CD4-positive, alpha-beta T cell treated with Interferon gamma for 1 hour (primary cell): ENCODE data around the gene DUSP5.
A peak's percentile ranks its signal among the peaks of the same experiment; 100 is the strongest.

Source experiments
- DNase-seq: peaks from one replicate; pipeline ENCODE4 v3.0.0-alpha.2; 2020

The DUSP5 gene

DNA sequence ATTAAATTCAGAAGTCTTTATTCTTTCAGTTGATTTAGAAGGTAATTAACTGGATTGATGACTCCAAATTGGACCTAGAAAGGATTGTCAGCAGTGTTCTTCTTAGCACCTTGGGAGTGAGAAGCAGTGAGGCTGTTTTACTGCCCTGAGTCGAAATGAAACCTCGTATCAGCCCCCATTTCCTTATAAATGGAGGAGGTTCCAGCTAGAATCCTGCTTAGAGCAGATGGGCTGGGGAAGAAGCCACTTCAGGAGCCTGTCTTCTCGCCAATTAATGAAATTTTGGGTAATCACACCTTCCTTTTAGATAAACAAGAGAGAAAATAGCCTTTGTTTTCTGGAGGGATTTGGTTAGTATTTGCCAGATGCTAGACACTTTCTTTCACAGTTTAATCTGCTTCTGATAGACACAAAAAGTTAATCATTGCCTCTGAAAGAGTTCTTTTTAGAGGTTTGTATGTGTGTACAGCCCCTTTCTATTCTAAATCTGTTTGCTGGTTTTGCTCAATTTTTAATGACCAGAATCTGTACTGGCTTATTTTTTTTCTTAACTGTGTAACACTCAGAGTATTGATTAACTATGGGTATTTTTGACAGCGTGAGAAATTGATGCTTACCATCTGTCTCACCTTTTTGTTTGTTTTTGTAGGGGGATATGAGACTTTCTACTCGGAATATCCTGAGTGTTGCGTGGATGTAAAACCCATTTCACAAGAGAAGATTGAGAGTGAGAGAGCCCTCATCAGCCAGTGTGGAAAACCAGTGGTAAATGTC lies 4.6 kb downstream of the DUSP5 start:
- DNase-seq: no peak

DNA sequence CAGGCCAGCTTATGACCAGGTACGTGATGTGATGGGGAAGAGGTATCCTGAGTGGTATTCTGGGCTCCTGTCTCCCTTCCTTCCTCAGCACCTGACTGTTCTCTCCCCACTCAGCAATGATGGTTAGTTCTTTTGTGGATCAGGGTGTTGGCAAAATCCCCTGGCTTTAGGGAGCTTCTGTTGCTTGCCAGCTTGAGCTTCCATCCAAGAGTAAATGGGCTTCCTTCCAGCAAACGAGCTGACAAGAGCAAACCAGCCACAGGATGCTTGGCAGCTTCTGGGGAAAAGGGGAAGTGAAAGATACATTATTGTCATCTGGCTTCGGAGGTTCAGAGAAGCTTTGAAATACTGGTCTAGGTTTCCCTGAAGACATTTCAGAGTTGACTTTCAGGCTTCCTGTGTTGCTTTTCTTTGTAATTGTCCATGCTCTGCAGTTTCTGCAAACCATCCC lies 5.2 kb downstream of the DUSP5 start:
- peak; percentile 61 for DNase-seq

DNA sequence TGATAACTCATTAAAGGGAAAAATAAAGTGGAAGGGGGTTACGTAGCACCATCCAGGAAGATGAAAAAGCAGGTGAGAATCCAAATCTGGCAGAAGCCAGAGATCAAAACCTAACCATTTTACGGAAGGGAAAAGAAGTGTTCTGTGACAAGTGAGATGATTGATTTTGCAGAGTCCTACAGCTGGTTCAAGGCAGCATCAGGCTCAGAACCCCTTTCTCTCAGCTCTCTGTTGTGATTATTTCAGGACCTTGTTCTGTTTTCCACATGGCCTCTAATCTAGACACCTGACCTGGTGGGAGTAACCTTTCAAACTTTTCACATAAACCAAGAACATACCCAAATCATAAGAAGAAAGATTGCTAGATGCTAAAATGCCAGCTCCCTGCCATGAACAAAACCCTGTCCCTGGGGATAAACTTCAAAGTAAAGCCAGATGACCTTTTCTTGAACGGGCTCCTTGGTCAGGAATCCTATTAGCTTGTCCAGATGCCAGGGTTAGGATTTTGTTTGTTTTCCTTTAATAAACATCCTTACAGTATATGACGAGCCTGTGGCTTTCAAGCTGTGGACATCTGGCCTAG lies 5.9 kb downstream of the DUSP5 start:
- no peak for DNase-seq

DNA sequence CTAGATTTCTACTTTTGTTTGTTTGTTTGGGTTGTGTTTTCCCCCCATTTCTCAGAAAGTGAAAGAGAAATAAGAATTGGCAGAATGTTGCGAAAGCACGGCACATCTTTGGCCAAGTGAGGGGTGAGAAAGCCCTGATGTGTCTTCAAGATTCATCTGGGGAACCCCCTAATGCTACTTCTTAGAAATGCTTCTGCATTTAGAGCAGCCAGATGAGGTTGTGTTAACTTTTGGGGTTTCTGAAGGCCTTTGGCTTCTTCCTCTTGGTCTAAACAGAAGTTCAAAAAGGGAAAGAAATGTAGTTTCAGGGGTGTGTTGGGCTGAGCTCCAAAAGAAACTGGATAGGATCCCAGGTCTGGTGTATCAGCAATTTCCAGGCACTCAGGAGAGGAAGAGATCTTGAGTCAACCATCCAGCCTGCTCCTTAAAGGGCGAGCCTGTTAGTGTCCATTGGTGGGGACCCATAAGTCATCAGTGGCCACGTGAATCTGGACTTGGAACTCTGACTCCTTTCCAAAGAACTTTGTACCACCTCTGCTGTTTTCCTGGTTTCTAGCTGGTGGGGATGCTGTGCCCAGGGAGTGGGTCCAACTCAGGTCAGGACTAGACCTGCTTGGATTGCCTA lies 6.5 kb downstream of the DUSP5 start:
- peak; percentile 81 for DNase-seq

DNA sequence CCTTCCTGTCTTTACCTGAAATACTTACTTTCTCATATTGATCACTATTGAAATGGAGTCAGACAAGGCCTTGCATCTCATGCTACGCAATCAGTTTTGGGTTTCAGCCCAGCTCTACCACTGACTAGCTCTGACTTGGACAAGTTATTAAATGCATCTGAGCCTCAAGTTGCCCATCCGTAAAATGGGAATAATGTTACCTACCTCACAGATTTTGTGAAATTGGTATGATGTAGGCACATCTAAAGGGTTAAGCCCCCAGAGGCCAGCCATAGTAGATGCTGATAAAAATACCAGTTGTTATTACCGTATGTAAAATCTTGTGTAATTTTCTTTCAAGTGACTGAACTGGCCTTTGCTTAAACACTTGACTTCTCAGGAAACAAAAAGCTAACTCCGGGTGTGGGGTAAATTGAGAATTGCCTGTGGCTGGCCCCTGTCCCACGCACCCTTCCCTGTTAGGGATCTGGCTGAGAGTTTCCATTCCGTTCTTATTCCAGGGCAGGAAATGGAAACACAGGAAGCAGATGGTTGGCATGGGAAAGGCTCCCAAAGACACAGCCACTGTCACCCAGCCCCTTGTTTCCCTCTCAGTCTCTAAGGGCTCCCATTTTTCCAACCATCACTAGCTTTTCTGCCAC lies 7.5 kb downstream of the DUSP5 start:
- DNase-seq: no peak

DNA sequence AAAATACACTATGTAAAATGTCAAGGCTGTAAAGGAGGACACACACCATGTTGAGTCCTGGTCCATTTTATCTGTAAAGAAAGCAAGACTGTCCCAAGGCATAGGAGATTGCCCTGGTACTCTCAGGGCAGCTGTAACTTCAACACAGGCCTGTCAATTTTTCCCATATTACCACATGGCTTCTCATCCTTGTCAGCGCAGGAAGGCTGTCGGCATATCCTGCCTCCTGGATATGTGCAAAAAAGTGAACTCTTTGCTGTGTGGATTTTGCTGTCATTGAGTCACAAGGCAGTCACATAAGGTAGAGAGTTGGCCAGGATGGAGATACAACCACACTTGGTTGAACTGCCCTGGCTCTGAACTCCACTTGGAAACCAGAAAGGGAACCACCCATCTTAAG lies 8.7 kb downstream of the DUSP5 start:
- DNase-seq: no peak

DNA sequence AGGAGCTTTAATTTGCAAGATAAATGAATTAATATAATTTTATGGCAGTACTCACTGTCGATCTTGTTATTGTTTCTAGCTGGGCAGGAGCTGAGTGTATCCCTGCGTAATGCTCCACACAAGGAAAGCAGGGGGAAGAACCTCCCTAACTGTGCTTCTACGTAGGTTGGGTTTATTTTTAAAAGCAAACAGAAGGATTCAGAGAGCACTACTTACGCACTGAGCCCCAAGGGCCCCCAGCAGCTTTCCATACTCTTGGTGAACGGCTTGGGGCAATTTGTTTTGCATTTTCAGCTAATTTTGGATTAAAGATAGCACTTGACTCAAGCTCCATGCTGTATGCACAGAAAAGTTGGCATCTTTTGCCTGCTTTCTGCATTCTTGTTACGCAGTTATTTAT lies 9.6 kb downstream of the DUSP5 start:
- no peak for DNase-seq

DNA sequence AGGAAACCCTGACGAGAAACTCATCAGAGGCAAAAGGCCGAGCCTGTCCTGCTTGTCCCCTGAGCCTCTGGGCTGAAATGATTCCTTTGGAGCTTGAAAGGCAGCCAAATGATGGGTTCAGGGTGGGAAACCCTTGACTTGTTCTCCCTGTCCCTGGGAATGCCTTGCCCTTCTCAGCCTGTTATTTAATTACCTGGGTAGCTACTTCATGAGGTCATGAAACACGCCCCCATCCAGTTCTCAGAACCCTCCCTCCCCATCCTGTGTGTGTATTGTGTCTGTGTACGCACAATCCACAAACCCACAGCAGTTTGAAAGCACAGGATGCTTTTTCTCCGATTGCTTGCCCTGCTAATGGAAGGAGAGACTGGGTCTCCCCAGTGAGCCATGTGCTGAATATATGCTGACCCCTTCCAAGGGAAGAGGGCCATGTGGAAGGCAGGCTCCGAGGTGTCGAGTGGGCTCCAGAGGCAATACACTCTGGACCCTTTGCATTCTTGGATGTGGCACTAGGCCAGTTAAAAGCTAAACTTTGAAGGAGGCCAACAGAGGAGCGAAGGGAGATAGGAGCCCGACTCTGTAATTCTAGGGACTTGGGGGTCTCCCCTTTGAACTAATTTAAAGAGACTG lies 10.6 kb downstream of the DUSP5 start:
- no peak for DNase-seq

DNA sequence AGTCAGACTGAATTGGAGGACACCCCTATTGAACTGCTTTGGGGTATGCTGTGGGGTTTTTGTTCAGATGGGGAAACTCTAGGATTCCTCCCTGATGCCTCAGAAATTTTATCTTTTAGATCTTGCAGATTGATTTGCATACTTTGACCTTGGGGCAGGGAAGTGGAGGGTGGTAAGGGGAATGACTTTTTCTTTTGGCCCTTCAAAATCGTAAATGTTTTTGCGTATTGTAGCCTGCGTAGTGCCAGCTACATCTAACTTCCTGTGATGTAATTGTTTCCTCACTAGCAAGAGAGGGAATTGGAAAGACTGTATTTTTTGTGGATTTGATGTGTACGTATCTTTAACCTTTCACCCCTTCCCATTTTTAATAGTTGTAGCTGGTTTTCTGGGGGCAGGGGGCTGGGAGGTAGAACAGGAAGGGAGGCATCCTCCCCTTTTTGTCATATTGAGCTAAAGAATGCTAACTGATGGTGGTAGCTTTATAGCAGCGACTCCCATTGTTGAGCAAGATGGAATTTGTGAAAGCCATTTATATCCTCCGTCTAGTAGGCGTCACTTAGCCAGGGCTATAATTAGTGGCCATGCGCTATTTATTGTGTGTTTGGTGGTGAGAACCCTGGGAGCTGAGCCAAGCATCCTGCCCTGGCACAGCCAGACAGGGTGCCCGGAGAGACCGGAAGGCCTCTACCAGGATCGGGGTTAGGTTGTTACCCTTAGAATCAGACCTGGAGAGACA lies 11.3 kb downstream of the DUSP5 start:
- no peak for DNase-seq

DNA sequence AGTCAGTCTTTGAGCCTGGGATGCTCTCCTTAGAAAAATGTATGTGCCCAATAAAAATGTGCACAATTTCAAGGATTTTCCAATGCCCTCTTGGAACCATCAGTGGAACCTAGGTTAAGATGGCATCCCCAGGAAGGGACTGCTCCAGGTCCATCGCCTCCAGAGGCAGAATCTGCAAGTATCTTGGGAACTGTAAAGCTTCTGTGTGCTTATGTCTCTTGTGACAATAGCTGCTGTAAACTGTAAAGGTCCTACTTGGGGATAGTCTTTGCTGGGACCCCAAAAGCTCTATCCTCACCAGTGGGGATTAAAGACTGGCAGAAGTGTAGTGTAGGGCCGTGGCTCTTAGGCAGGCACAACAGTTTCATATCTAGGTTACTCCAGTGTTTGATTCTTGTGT lies 11.9 kb downstream of the DUSP5 start:
- no peak for DNase-seq

DNA sequence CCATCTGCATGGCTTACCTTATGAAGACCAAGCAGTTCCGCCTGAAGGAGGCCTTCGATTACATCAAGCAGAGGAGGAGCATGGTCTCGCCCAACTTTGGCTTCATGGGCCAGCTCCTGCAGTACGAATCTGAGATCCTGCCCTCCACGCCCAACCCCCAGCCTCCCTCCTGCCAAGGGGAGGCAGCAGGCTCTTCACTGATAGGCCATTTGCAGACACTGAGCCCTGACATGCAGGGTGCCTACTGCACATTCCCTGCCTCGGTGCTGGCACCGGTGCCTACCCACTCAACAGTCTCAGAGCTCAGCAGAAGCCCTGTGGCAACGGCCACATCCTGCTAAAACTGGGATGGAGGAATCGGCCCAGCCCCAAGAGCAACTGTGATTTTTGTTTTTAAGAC lies 12.4 kb downstream of the DUSP5 start:
- no peak for DNase-seq

DNA sequence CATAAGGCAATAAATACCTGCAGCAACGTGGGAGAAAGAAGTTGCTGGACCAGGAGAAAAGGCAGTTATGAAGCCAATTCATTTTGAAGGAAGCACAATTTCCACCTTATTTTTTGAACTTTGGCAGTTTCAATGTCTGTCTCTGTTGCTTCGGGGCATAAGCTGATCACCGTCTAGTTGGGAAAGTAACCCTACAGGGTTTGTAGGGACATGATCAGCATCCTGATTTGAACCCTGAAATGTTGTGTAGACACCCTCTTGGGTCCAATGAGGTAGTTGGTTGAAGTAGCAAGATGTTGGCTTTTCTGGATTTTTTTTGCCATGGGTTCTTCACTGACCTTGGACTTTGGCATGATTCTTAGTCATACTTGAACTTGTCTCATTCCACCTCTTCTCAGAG lies 13.0 kb downstream of the DUSP5 start:
- DNase-seq: no peak

DNA sequence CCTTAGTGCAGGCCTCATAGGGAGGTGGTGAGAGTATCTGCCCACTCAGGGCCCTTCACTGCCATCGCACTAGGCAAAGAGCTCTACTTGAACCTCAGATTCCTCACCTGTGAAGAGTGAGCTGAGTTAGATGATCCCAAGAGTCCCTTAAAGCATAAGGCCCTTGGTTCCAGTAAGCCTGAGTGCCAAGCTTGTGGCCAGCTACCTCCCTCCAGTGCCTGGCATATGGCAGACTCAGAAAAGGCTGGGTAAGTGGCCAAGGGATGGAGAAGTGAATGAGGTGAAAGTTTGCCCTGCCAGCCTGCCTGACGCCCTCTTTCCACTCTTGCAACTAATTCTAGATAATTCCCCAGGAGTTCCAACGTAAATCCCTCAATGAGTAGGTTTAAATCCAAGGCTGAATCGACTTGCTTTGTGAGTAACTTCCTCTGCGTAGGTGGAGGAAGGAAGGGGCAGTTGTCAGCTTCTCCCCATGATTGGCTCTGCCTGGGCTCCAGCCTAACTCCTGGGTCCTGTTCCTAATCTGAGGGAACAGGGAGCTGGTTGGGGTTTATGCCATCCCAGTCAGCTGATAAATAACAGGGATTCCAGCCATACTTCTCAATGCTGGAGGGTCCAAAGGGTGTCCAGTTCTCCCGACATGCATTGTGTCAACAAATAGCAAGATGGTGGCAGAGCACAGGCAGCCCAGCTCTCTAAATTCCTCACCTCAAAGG lies 14.2 kb downstream of the DUSP5 start:
- DNase-seq: no peak

DNA sequence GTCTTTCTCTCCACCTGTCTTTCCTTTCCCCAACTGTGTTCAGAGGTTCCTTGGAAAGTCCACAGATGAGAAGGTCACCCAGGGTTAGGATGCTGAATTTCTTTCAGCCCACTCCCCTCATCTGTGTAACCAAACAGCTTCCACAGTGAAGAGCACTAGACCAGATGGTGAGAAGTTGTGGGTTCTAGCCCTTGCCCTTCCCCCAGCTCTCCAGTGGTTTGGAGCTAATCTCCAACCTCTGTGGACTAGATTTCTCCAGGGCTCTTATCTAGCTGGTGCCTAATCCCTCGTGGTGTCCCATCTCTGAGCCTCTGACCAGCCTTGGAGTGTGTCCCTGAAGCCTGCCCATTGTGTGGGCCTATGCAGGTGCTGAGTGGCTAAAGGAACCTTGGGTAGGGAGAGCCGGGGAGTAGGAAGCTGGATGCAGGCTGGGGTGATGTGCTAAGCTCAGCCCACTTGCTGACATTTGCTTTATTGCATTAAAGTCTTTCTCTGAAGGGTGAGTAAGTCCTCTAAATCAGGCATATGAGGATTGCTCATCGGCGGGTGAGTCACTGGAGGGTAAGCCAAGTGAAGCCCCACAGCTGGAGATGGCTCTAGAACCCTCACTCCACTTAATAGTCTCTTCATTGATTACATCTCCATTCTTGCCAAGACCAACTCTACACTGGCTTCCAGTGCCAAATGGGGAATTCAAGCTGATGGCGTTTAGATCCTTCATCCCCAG lies 14.9 kb downstream of the DUSP5 start:
- peak; percentile 39 for DNase-seq

DNA sequence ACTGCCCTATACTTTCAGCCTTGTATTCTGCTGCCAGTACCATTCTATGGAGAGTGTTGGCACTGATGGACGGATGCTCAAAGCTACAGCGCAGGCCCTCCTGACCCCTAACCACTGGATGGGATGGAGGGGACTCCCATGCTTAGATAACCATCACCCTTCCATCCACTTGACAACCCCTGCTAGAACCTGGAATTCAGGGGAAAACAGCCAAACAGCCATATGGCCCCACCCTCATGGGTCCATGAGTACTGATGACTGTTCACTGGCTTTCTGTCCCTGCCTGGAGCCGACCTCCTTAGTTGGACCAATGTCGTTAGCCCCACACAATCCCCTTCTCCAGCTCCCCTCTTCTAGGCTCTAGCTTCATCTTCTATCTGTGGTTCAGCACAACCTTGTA lies 16.2 kb downstream of the DUSP5 start:
- DNase-seq: no peak

DNA sequence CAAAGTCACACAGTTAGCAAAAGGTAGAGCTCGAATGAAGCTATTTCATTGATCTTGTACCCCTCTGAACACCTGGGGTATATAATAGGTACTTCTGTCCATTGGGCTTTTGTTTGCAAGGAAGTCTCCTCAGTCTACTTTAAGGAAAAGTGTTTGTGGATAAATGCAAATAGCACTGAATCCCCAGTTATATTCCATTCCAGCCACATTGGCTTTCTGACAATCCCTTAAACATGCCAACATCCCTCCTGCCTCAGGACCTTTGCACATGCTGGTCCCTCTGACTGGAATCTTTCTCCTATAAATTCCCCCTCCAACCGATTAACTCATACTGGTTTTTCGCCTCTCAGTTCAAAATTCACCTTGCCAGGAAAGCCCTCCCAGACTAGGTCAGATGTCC lies 17.1 kb downstream of the DUSP5 start:
- no peak for DNase-seq

DNA sequence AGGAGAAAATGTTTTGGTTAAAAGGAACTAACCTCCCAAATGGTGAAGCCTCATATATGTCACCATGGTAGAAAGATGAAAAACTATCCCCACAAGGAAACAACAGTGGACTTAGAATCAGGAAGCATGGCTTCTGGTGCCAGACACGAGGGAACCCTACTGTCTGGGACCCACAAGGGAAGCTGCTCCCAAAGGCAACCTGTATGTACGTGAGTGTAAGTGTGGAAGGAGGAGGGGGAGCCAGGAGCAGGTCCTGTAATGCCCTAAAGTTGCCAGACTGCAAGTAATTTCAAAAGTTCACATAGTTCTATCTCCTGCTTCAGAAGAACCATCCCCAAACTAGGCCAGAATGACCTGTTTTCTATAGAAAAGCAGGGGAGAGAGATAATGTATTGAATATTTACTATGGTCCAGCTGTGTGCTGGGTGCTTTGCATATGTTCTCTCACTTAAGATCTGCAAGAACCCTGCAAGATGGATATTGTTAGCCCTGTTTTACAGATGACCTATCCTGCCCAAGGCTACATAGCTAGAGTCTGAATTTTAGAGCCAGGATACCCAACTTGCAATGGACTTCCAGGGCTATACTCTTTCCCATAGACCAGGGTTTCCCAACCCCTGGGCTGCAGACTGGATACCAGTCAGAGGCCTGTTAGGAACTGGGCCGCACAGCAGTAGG lies 19.2 kb downstream of the DUSP5 start:
- DNase-seq: no peak

DNA sequence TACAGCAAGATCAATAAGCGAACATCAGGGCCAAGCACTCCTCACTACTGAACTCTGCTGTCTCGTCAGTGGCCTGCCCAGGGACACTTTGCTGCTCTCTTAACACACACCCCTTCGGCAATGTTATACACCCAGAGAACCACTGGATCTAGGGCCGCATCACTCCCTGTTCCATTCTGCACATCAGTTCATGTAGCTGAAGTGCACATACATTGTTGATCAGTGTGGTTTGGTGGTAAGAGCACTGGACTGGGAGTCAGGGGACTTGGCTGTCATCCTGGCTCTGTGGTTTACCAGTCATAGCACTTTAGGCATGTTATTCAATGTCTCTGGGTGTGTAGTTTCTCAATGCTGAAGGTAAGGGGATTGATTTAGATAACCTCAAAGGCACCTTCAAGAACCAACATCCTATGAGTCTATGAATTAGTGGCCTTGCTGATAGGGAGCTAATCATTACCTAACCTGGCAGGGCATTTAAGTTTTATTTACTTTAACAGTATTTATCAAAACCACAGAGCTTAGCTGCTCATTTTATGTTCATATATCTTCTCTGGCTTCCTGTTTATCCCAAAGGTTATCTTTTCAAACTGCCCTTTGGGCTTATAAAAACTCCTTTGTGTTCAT lies 24.8 kb downstream of the DUSP5 start:
- DNase-seq: no peak

DNA sequence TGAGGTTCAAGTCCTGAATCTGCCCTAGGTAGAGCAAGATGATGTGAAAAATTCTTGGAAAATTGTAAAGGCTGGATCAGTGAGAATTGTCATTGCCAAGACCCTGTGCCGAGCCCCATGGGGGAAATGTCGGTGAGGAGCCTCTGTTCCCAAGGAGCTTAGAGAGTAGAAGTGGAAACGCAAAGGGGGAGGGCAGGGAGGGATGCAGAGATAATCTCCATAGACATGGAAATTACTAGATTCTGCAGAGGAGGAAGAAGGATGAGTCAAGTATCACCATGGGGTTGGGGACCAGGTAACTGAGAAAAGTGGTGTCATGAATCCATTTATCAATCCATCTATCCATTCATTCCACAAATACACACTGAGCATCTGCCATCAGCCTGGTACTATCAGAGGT lies 26.0 kb downstream of the DUSP5 start:
- DNase-seq: no peak

DNA sequence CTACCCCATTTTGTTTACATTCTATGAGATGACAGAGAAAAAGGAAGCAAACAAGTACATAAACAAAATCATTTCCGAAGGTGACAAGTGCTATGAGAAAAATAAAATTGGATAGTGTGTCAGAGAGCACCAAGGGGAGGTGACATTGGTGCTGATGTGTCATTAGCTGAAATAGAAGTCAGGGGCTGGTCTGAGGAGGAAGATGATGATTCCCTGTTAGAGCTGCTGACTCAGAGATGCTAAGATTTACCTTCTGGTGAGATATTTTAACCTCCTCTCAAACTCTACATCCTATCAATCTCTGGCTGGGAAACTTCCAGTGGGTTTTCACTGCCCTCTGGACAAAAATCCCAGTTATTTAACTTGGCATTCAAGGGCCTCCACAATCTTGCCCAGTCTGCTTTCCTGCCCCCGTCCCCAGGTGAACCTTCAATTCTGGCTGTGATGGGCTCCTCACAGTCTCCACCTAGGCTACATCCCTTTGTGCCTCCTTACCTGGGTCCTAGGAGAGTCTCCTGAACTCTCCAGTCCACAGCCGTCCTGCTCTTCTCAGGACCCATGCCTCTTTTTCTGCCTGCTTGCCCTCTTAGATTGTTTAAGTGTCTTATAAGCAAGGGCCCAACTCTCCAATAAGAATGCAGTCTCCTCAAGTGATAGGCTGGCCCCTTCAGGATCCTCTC lies 26.6 kb downstream of the DUSP5 start:
- no peak for DNase-seq
